ENCODE results near the gene DPYD. TPM values are rescaled to one million over a fixed set of nuclear protein-coding genes. Genes with fewer than 3 reads are reported as not detected.

DPYD gene
- total RNA-seq, 1 donor from 2014 or later: 5.9 TPM

DNA sequence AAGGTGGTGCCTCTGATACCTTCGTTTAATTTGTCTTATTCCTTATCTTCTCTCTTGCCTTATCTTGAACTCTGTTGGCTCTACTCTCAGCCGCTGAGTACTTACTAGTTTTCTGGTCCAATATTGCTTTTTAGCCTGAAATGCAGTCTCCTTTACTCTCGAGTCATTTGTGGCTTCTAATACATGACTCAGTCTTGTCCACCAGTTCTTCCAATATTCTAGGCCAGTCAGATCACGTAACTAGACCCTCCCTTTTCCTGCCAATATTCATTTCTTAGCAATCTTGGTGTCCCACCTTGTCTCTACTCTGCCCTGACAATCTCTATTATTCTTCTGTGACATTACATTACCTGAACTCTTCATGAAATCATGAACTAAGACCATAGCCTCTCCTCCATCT is 555.8 kb downstream of the DPYD start:
- Mint-ChIP-seq H3K9me3 (peaks cover 2% of the 10 kb centered on the region), H3K27ac (ENCODE audit: unreplicated experiment) (no peak overlapping the region), H3K27me3 (ENCODE audit: low read depth) (no peaks in the 10 kb centered on the region), H3K36me3 (ENCODE audit: low read depth) (peaks cover 3% of the 10 kb centered on the region), H3K4me3 (no peak overlapping the region), H3K4me1 (no peaks in the 10 kb centered on the region)
- DNase-seq (ENCODE audit: low read depth, low spot score): no peak
- TF ChIP-seq, protein P1, sequence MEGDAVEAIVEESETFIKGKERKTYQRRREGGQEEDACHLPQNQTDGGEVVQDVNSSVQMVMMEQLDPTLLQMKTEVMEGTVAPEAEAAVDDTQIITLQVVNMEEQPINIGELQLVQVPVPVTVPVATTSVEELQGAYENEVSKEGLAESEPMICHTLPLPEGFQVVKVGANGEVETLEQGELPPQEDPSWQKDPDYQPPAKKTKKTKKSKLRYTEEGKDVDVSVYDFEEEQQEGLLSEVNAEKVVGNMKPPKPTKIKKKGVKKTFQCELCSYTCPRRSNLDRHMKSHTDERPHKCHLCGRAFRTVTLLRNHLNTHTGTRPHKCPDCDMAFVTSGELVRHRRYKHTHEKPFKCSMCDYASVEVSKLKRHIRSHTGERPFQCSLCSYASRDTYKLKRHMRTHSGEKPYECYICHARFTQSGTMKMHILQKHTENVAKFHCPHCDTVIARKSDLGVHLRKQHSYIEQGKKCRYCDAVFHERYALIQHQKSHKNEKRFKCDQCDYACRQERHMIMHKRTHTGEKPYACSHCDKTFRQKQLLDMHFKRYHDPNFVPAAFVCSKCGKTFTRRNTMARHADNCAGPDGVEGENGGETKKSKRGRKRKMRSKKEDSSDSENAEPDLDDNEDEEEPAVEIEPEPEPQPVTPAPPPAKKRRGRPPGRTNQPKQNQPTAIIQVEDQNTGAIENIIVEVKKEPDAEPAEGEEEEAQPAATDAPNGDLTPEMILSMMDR (conservative IDR thresholded peaks at IDR 0.05): no peak

DNA sequence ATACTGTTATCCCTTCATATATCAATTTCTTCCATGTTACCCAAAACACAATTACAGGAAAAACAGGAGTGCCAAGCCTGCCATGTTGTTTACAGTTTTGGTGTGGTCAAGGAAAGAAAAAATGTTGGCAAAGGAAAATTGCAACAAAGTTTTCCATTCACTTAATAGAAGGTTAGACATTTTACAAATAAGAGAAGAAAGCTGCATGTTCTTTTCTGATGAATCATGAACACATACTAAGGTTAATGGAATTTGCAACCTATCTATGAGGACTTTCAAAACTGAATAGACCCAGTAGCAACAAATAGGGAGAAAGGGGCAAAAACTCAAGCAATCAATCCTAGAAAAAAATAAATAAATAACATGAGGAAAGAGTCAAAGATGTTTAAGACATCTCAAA is 556.7 kb downstream of the DPYD start:
- Mint-ChIP-seq H3K4me1 (no peaks in the 10 kb centered on the region), H3K36me3 (ENCODE audit: low read depth) (peaks cover 3% of the 10 kb centered on the region), H3K27me3 (ENCODE audit: low read depth) (no peaks in the 10 kb centered on the region), H3K27ac (ENCODE audit: unreplicated experiment) (no peak overlapping the region), H3K9me3 (peaks cover 5% of the 10 kb centered on the region), H3K4me3 (no peak overlapping the region)
- TF ChIP-seq, protein P1 (conservative IDR thresholded peaks at IDR 0.05): no peak
- DNase-seq (ENCODE audit: low read depth, low spot score): no peak

DNA sequence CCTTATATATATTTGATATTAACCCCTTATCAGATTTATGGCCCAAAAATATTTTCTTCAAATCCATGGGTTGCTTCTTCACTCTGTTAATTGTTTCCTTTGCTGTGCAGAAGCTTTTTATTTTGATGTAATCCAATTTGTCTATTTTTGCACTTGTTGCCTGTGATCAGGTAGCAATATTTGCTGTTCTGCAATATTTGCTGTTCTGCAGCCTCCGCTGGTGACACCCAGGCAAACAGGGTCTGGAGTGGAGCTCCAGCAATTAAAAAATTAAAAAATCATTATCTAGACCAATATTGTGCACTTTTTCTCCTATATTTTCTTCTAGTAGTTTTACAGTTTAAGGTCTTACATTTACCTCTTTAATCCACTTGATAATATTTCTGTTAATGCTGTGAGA is 564.5 kb downstream of the DPYD start:
- peaks cover 3% of the 10 kb centered on the region for H3K36me3 Mint-ChIP-seq (ENCODE audit: low read depth)
- TF ChIP-seq, protein P1 (conservative IDR thresholded peaks at IDR 0.05): no peak
- H3K27me3 Mint-ChIP-seq (ENCODE audit: low read depth): peaks cover 5% of the 10 kb centered on the region
- H3K27ac Mint-ChIP-seq (ENCODE audit: unreplicated experiment): no peak overlapping the region
- DNase-seq (ENCODE audit: low read depth, low spot score): no peak
- peaks cover 18% of the 10 kb centered on the region for H3K4me1 Mint-ChIP-seq
- no peak overlapping the region for H3K4me3 Mint-ChIP-seq
- peaks cover 7% of the 10 kb centered on the region for H3K9me3 Mint-ChIP-seq

DNA sequence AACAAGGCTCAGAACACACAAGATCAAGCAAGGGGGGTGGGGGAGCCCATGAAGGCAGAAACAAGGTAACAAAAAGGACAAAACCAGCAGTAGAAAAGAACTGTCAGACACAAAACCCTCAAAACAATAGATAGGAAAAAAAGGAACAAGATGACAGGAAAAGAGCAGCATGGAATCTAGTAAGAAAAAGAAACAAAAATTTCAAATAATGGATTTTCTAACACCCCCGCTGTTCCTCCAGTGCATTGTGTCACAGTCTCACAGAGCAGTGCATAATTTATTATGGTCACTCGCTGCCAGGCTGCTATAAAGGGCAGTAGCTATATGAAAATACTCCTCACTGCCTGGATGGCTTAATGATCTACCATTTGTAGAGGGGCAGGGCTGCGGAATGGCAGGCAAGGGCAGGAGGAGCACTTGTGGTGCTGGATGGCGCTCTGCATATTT is 567.9 kb downstream of the DPYD start:
- TF ChIP-seq, protein P1 (conservative IDR thresholded peaks at IDR 0.05): no peak
- H3K9me3 Mint-ChIP-seq: peaks cover 2% of the 10 kb centered on the region
- peaks cover 8% of the 10 kb centered on the region for H3K27me3 Mint-ChIP-seq (ENCODE audit: low read depth)

DNA sequence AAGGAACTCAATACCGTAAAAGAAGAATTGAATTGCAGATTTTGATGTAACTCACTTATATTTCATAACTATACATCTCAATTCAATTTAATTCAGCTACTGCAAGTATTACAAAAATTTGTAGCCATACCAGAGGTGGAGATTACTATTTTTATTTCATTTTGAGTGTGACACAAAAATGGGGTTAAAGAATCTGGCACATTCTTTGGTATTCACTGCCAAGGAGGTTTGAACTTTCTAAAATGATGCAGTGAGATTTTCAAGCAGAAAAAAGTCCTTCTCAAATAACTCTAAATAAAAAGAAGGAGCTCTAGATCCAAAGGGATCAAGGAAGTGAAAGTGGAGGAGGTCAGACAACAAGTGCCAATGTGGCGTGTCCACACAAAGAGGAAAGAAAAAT is 569.0 kb downstream of the DPYD start:
- peaks cover 8% of the 10 kb centered on the region for H3K27me3 Mint-ChIP-seq (ENCODE audit: low read depth)
- peaks cover 2% of the 10 kb centered on the region for H3K9me3 Mint-ChIP-seq
- TF ChIP-seq, protein P1 (conservative IDR thresholded peaks at IDR 0.05): no peak
- no peak for DNase-seq (ENCODE audit: low read depth, low spot score)
- H3K4me3 Mint-ChIP-seq: no peak overlapping the region
- no peak overlapping the region for H3K27ac Mint-ChIP-seq (ENCODE audit: unreplicated experiment)
- H3K36me3 Mint-ChIP-seq (ENCODE audit: low read depth): no peaks in the 10 kb centered on the region
- peaks cover 30% of the 10 kb centered on the region for H3K4me1 Mint-ChIP-seq

More for the DNA sequence above, 567.9 kb downstream of the DPYD start:
- no peak overlapping the region for H3K27ac Mint-ChIP-seq (ENCODE audit: unreplicated experiment)
- DNase-seq (ENCODE audit: low read depth, low spot score): no peak
- H3K4me3 Mint-ChIP-seq: peak overlapping the region; percentile 9
- H3K36me3 Mint-ChIP-seq (ENCODE audit: low read depth): no peaks in the 10 kb centered on the region
- peaks cover 30% of the 10 kb centered on the region for H3K4me1 Mint-ChIP-seq

DNA sequence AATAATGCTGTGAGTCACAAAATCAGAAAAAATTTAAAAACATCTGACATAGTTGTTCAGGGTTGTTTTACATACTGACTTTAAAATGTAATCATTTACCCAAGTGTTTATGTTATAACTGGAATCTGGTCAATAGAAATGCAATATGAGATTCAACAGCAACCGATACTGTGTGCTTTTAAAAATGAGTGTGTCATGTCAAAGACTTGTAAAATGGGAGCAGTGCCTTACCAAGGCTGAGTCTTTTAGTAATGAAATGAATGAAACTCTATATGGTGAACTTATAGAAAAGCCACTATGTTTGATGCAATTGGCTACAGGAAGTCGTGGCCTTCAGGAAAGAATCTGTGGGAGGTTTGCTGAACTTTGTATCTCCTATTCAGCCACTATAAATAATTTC is 570.2 kb downstream of the DPYD start:
- peaks cover 30% of the 10 kb centered on the region for H3K4me1 Mint-ChIP-seq
- TF ChIP-seq, protein P1 (conservative IDR thresholded peaks at IDR 0.05): no peak
- H3K9me3 Mint-ChIP-seq: peaks cover 2% of the 10 kb centered on the region
- no peak overlapping the region for H3K4me3 Mint-ChIP-seq
- H3K27me3 Mint-ChIP-seq (ENCODE audit: low read depth): peaks cover 8% of the 10 kb centered on the region
- no peaks in the 10 kb centered on the region for H3K36me3 Mint-ChIP-seq (ENCODE audit: low read depth)
- DNase-seq (ENCODE audit: low read depth, low spot score): no peak
- H3K27ac Mint-ChIP-seq (ENCODE audit: unreplicated experiment): no peak overlapping the region
